IMR-90 (cell line): ENCODE results near the gene DPF3. TPM values are rescaled to one million over a fixed set of nuclear protein-coding genes. Genes with fewer than 3 reads are reported as not detected.
A peak's percentile ranks its signal among the peaks of the same experiment; 100 is the strongest.

Experiments
- ATAC-seq: fragments of 200-7000 bp; cut with Tn5 transposase; 2 replicates; pipeline ENCODE4 v1.9.1; 2020; ENCODE audit warnings: low read depth, mild to moderate bottlenecking, moderate library complexity
- BruUV-seq: library from RNA; stranded (reverse); fragments of 400-500 nt; replicated peaks from 2 replicates; lab custom pipeline; 2021; lab: Mats Ljungman, UMichigan
- CTCF ChIA-PET: fragments of 300-600 bp; formaldehyde crosslinking; extraction: SDS; loops from one replicate; lab custom pipeline; 2021; ENCODE audit warnings: antibody characterized with exemption; lab: Yijun Ruan, JAX
- POLR2A ChIA-PET: fragments of 300-600 bp; sonication (Branson Sonifier 250); formaldehyde crosslinking; loops from one replicate; lab custom pipeline; 2022; ENCODE audit warnings: antibody characterized with exemption; ENCODE audit not compliant: unreplicated experiment; lab: Charles Lee
- DNase-seq: peaks from one replicate; pipeline ENCODE4 v3.0.0; 2013
- H2AFZ ChIP-seq: replicated peaks from 2 replicates; pipeline ENCODE3; 2013; ENCODE audit warnings: low read length, mild to moderate bottlenecking; ENCODE audit not compliant: poor library complexity
- H2AK5ac ChIP-seq: 2 replicates; pipeline ENCODE4 v1.6.1; 2013; ENCODE audit warnings: low read depth, low read length, inconsistent platforms
- H2AK9ac ChIP-seq: replicated peaks from 2 replicates; pipeline ENCODE3; 2013; ENCODE audit warnings: mild to moderate bottlenecking, low read depth, low read length, moderate library complexity; ENCODE audit not compliant: poor library complexity
- H2BK120ac ChIP-seq: 2 replicates; pipeline ENCODE4 v1.6.1; 2013; ENCODE audit warnings: low read depth, low read length, inconsistent platforms
- H2BK15ac ChIP-seq: 3 replicates; pipeline ENCODE4 v1.6.1; 2013; ENCODE audit warnings: low read depth, low read length, inconsistent platforms
- H2BK20ac ChIP-seq: 2 replicates; pipeline ENCODE4 v1.6.1; 2013; ENCODE audit warnings: low read depth, mild to moderate bottlenecking, inconsistent platforms, low read length, moderate library complexity
- H2BK5ac ChIP-seq: 2 replicates; pipeline ENCODE4 v1.6.1; 2013; ENCODE audit warnings: mild to moderate bottlenecking, low read depth, low read length, inconsistent platforms; ENCODE audit not compliant: poor library complexity, severe bottlenecking
- H3K14ac ChIP-seq: replicated peaks from 2 replicates; pipeline ENCODE4 v1.6.1; 2013; ENCODE audit warnings: low read depth, low read length, inconsistent platforms
- H3K18ac ChIP-seq: 2 replicates; pipeline ENCODE4 v1.6.1; 2013; ENCODE audit warnings: low read depth, low read length, control low read depth
- H3K23ac ChIP-seq: 2 replicates; pipeline ENCODE4 v1.6.1; 2013; ENCODE audit warnings: low read depth, low read length, inconsistent platforms
- H3K27ac ChIP-seq: 2 replicates; pipeline ENCODE4 v1.5.1; 2013; ENCODE audit warnings: mild to moderate bottlenecking, control low read depth, low read length; ENCODE audit not compliant: insufficient read depth
- H3K27me3 ChIP-seq: 2 replicates; pipeline ENCODE4 v1.6.1; 2013; ENCODE audit warnings: low read length; ENCODE audit not compliant: control insufficient read depth, insufficient read depth
- H3K36me3 ChIP-seq: 2 replicates; pipeline ENCODE4 v1.6.1; 2013; ENCODE audit warnings: low read length, mixed read lengths; ENCODE audit not compliant: control insufficient read depth, insufficient read depth
- H3K4ac ChIP-seq: 2 replicates; pipeline ENCODE4 v1.6.1; 2013; ENCODE audit warnings: low read depth, low read length, inconsistent platforms
- H3K4me1 ChIP-seq: 2 replicates; pipeline ENCODE4 v1.6.1; 2013; ENCODE audit warnings: low read length, mixed read lengths; ENCODE audit not compliant: control insufficient read depth, insufficient read depth
- H3K4me2 ChIP-seq: 2 replicates; pipeline ENCODE4 v1.6.1; 2013; ENCODE audit warnings: low read depth, mild to moderate bottlenecking, control low read depth, low read length, moderate library complexity
- H3K4me3 ChIP-seq: 2 replicates; pipeline ENCODE4 v1.5.1; 2013; ENCODE audit warnings: low read depth, mild to moderate bottlenecking, control low read depth, low read length, moderate library complexity; ENCODE audit not compliant: insufficient read depth
- H3K56ac ChIP-seq: 2 replicates; pipeline ENCODE4 v1.6.1; 2013; ENCODE audit warnings: low read length, inconsistent platforms; ENCODE audit not compliant: insufficient read depth; ENCODE audit errors: extremely low read depth
- H3K79me1 ChIP-seq, 2 experiments: 2 replicates each; pipeline ENCODE4 v1.6.1; 2013; ENCODE audit warnings: low read length in 2 of 2, inconsistent platforms in 1 of 2, low read depth in 1 of 2
- H3K9ac ChIP-seq: 2 replicates; pipeline ENCODE4 v1.6.1; 2013; ENCODE audit warnings: low read depth, low read length, control low read depth
- H3K9me1 ChIP-seq: 2 replicates; pipeline ENCODE4 v1.6.1; 2013; ENCODE audit warnings: low read length, inconsistent platforms; ENCODE audit not compliant: insufficient read depth
- H3K9me3 ChIP-seq: 2 replicates; pipeline ENCODE4 v1.6.1; 2013; ENCODE audit warnings: low read length; ENCODE audit not compliant: control insufficient read depth, insufficient read depth
- H4K20me1 ChIP-seq: 2 replicates; pipeline ENCODE4 v1.6.1; 2013; ENCODE audit warnings: low read length, inconsistent platforms; ENCODE audit not compliant: insufficient read depth
- H4K5ac ChIP-seq: 2 replicates; pipeline ENCODE4 v1.6.1; 2013; ENCODE audit warnings: mild to moderate bottlenecking, low read depth, low read length, control low read depth
- H4K8ac ChIP-seq, 2 experiments: 2 replicates each; pipeline ENCODE4 v1.6.1; 2013; ENCODE audit warnings: low read depth in 2 of 2, low read length in 2 of 2, control low read depth in 1 of 2, inconsistent platforms in 1 of 2
- H4K91ac ChIP-seq: 2 replicates; pipeline ENCODE4 v1.6.1; 2013; ENCODE audit warnings: low read depth, low read length, inconsistent platforms; ENCODE audit not compliant: insufficient read depth
- BHLHE40 ChIP-seq: fragments of 150-350 bp; IDR thresholded peaks from 2 replicates; pipeline ENCODE4 v1.6.1; 2016; ENCODE audit warnings: mild to moderate bottlenecking, low read depth, low read length
- CEBPB ChIP-seq: IDR thresholded peaks from 2 replicates; pipeline ENCODE4 v1.6.1; 2012; ENCODE audit warnings: low read depth, low read length, improper control_type of control experiment
- CTCF ChIP-seq: conservative IDR thresholded peaks from 2 replicates; pipeline ENCODE4 v1.5.1; 2012; ENCODE audit warnings: mild to moderate bottlenecking, low read depth, low read length, improper control_type of control experiment
- ELK1 ChIP-seq: fragments of 150-350 bp; IDR thresholded peaks from 2 replicates; pipeline ENCODE4 v1.6.1; 2016; ENCODE audit warnings: low read depth, mild to moderate bottlenecking, low read length, moderate library complexity, borderline replicate concordance
- MAFK ChIP-seq: IDR thresholded peaks from 2 replicates; pipeline ENCODE4 v1.6.1; 2012; ENCODE audit warnings: low read depth, low read length, improper control_type of control experiment
- MXI1 ChIP-seq: IDR thresholded peaks from 2 replicates; pipeline ENCODE4 v1.6.1; 2012; ENCODE audit warnings: low read depth, mild to moderate bottlenecking, low read length, moderate library complexity, borderline replicate concordance
- NFE2L2 ChIP-seq: fragments of 150-350 bp; IDR thresholded peaks from 2 replicates; pipeline ENCODE4 v1.6.1; 2016; ENCODE audit warnings: low read depth, mild to moderate bottlenecking, low read length
- POLR2A ChIP-seq: IDR thresholded peaks from 2 replicates; pipeline ENCODE4 v1.6.1; 2012; ENCODE audit warnings: mild to moderate bottlenecking, low read depth, low read length
- RAD21 ChIP-seq: IDR thresholded peaks from 2 replicates; pipeline ENCODE4 v1.6.1; 2012; ENCODE audit warnings: low read length, improper control_type of control experiment
- RCOR1 ChIP-seq: IDR thresholded peaks from 2 replicates; pipeline ENCODE4 v1.6.1; 2012; ENCODE audit warnings: mild to moderate bottlenecking, low read length, improper control_type of control experiment; ENCODE audit not compliant: insufficient replicate concordance
- RFX5 ChIP-seq: IDR thresholded peaks from 2 replicates; pipeline ENCODE4 v1.8.0; 2012; ENCODE audit warnings: low read depth, mild to moderate bottlenecking, low read length, moderate library complexity
- SMC3 ChIP-seq: fragments of 150-350 bp; IDR thresholded peaks from 2 replicates; pipeline ENCODE4 v1.6.1; 2016; ENCODE audit warnings: low read depth, mild to moderate bottlenecking, antibody characterized with exemption, low read length, moderate library complexity
- WGBS, 2 experiments: methylation state at CpG; one replicate each; pipeline versions ENCODE4 v1.1.5 to v1.1.7; 2013; ENCODE audit warnings: missing lambda C conversion rate in 2 of 2; ENCODE audit not compliant: insufficient read length in 1 of 2; ENCODE audit errors: extremely low coverage in 2 of 2; 5-methylcytosine and 5-hydroxymethylcytosine counted together
- dilution Hi-C: fragments of 300-500 bp; cut with HindIII; formaldehyde crosslinking; loops from one replicate; pipeline ENCODE4 v1.14.3; 2018; ENCODE audit warnings: low sequenced_read_pairs; ENCODE audit not compliant: unreplicated experiment
- in situ Hi-C: fragments of 300-500 bp; cut with MboI; formaldehyde crosslinking; loops from 3 replicates; pipeline ENCODE4 v1.14.3; 2019; ENCODE audit warnings: low sequenced_read_pairs, inconsistent platforms, mixed read lengths
- intact Hi-C: fragments of 100-400 bp; cut with micrococcal nuclease; formaldehyde crosslinking; loops from 2 replicates; pipeline ENCODE4 v1.10.0; 2022
- polyA plus RNA-seq, 3 experiments: library from polyadenylated mRNA; depleted of rRNA; stranded (reverse); fragments of >200 nt; gene quantifications; 2 replicates each; pipeline ENCODE4 v1.2.3, GENCODE V29; 2012; ENCODE audit warnings: low replicate concordance in 1 of 3
- total RNA-seq: library from RNA; depleted of rRNA; stranded (reverse); fragments of >200 nt; gene quantifications from 2 replicates; pipeline ENCODE4 v1.2.3, GENCODE V29; 2012

The DPF3 gene
- total and polyA plus RNA-seq, 2 of the 4 experiments (the other 2 are of a cell fraction) = 30.5 to 32.8 TPM

- TF ChIP-seq CTCF = no peak
Measured at GRCh38 chr14:72634691-72635616, 258.9 kb downstream of the DPF3 start (continued).

DNA sequence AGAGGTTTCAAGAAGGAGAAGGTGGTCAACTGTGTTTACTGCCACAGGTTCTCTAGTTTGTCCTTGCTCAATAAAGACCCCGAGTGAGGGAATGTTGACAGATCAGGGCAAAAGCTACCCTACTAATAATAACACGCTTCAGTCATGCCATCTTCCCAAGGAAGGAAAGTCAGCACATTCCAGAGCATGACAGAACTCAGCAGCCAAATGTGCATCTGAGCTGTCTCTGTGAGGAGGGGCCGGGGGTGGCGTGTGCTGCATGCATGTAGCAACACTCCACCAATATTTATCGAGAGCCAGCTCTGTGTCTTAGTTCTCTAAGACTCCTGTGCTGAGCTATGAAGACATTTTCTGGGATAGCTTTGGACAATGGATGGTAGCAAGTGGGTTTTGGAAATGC lies 260.4 kb downstream of the DPF3 start:
- ChIA-PET CTCF (interaction anchor here (0.7 to 1.2 kb wide), 2 partner anchors 11 to 874 kb away, joined by 3 to 8 read pairs; no protein-coding TSS in a partner anchor), POLR2A (no interaction called here)
- Histone ChIP-seq H3K36me3 (no peaks in the 10 kb centered on the region), H4K5ac (peak overlapping the region; percentile 53; the same call in 1 of the 2 replicates), H2AK5ac (peak overlapping the region; percentile 82), H3K23ac (peak overlapping the region; percentile 69; the same call in 1 of the 2 replicates), H3K4me1 (peaks cover 25% of the 10 kb centered on the region), H2BK20ac (peak overlapping the region; percentile 77; the same call in 1 of the 2 replicates), H2BK15ac (peak overlapping the region; percentile 86; the same call in 2 of the 3 replicates), H3K9me1 (peaks cover 7% of the 10 kb centered on the region), H3K9me3 (no peaks in the 10 kb centered on the region), H3K56ac (no peak overlapping the region), H2BK120ac (peak overlapping the region; percentile 83), H2BK5ac (peak overlapping the region; percentile 61), H3K4ac (peak overlapping the region; percentile 80), H3K18ac (peak overlapping the region; percentile 83; the same call in 1 of the 2 replicates), H4K8ac (peak overlapping the region; percentile 50 to 73; a peak in 3 of 4 replicates), H3K9ac (no peak overlapping the region), H4K91ac (peak overlapping the region; percentile 80), H4K20me1 (no peaks in the 10 kb centered on the region), H2AFZ (peak overlapping the region; percentile 54), H3K27ac (no peak overlapping the region), H3K27me3 (no peaks in the 10 kb centered on the region), H3K4me2 (no peak overlapping the region), H3K14ac (peak overlapping the region; percentile 24), H3K4me3 (no peak overlapping the region), H2AK9ac (peak overlapping the region; percentile 29), H3K79me1 (peaks cover 0 to 5% of the 10 kb centered on the region in 2 experiments; a peak in 2 of 4 replicates)
- intact Hi-C loops = no loop called here
- DNase-seq (no peak), ATAC-seq (peak; percentile 7; the same call in 1 of the 2 replicates)
- WGBS, 2 experiments = no CpG with 5 or more reads among the region's 5 CpGs
- dilution Hi-C loops = no loop called here
- in situ Hi-C loops = no loop called here
- BruUV-seq = no TSS peak
- TF ChIP-seq BHLHE40 = no peak
- no peak for TF ChIP-seq MXI1
- 0 out of 2 replicates have a peak, but pooled peaks have one; percentile 5 for TF ChIP-seq CEBPB
- TF ChIP-seq POLR2A = no peak
- TF ChIP-seq RFX5 = no peak
- no peak for TF ChIP-seq RAD21
- TF ChIP-seq MAFK = peak; percentile 51
- TF ChIP-seq NFE2L2 = no peak
- TF ChIP-seq RCOR1 = no peak
- TF ChIP-seq ELK1 = no peak
- TF ChIP-seq SMC3 = no peak
